IPS-18a (cell line): ENCODE results near the gene DIAPH2.

Experiments
- H3K27ac ChIP-seq: one replicate; pipeline ENCODE4 v1.5.1; 2013; ENCODE audit warnings: low read length
- H3K27me3 ChIP-seq: one replicate; pipeline ENCODE4 v1.6.1; 2013; ENCODE audit warnings: mild to moderate bottlenecking, low read length; ENCODE audit not compliant: control insufficient read depth, insufficient read depth
- H3K36me3 ChIP-seq: one replicate; pipeline ENCODE4 v1.6.1; 2013; ENCODE audit warnings: low read depth, low read length; ENCODE audit not compliant: control insufficient read depth
- H3K4me1 ChIP-seq: one replicate; pipeline ENCODE4 v1.6.1; 2013; ENCODE audit warnings: low read depth, low read length; ENCODE audit not compliant: control insufficient read depth
- H3K4me3 ChIP-seq: one replicate; pipeline ENCODE4 v1.5.1; 2013; ENCODE audit warnings: low read length
- H3K9ac ChIP-seq: one replicate; pipeline ENCODE4 v1.6.1; 2013; ENCODE audit warnings: mild to moderate bottlenecking, low read length, moderate library complexity
- H3K9me3 ChIP-seq: one replicate; pipeline ENCODE4 v1.6.1; 2013; ENCODE audit warnings: low read depth, low read length; ENCODE audit not compliant: control insufficient read depth

Gene DIAPH2

DNA sequence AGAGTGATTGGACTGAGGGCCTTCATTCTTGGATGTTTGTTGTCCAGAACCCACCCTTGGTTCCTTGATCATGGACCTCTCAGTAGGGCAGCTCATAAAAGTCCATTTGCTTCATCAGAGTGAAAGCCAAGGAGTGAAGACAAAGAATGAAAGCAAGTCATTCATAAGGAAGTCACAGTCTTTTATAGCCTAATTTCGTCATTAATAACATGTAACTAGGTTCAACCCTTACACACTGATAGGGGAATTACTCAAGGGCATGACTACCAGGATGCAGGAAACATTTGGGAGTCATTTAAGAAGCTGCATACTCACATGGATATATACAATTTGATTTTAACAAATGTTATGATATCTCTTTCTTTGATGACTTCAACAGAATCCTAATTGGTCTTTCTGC is 294.3 kb downstream of the DIAPH2 start:
- no peak overlapping the region for H3K4me3 ChIP-seq
- no peak overlapping the region for H3K9ac ChIP-seq
- no peaks in the 10 kb centered on the region for H3K36me3 ChIP-seq
- H3K9me3 ChIP-seq = no peaks in the 10 kb centered on the region
- H3K27ac ChIP-seq = no peak overlapping the region
- H3K4me1 ChIP-seq = peaks cover 12% of the 10 kb centered on the region
- H3K27me3 ChIP-seq = no peaks in the 10 kb centered on the region

DNA sequence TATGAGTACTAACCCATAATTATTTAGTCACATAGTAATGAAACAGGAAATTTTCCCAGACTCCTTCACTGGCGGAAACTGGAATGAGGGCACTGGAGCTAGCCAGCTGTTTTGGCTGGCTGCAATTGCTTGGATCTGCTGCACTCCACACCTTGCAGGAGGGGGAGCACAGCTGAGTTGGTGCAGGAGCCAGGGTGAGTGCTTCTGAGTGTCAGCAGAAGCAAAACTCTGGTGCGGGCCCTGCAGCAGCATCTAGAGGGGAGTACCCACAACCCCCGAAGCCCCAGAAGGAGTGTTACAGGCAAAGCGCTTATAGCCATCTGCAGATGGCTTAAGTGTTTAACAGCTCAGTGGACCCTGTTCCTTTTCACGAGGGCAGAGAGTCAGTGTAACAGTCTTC is 295.1 kb downstream of the DIAPH2 start:
- Histone ChIP-seq H3K27ac (no peak overlapping the region), H3K9ac (no peak overlapping the region), H3K4me1 (peaks cover 12% of the 10 kb centered on the region), H3K27me3 (no peaks in the 10 kb centered on the region), H3K36me3 (no peaks in the 10 kb centered on the region), H3K9me3 (no peaks in the 10 kb centered on the region), H3K4me3 (no peak overlapping the region)

DNA sequence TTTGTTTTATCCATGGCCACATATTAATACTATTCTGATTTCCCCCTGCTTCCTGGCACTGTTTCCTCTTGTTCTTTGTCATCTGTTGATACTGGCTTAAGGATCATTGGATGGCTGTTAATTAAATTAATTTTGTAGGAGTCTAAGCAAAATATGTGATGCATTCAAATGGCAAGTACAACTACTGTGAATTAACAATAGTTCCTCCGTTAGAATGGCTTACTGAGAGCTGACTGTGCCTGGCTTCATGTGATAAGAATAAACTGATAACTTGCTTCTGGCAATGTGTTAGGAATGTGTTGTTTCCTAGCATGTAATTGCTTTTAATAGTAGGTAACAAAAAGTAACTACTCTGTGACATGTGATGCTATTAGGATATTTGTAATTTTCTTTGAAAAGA is 297.5 kb downstream of the DIAPH2 start:
- Histone ChIP-seq H3K36me3 (no peaks in the 10 kb centered on the region), H3K9me3 (no peaks in the 10 kb centered on the region), H3K9ac (no peak overlapping the region), H3K27ac (no peak overlapping the region), H3K4me1 (peaks cover 12% of the 10 kb centered on the region), H3K27me3 (no peaks in the 10 kb centered on the region), H3K4me3 (no peak overlapping the region)

DNA sequence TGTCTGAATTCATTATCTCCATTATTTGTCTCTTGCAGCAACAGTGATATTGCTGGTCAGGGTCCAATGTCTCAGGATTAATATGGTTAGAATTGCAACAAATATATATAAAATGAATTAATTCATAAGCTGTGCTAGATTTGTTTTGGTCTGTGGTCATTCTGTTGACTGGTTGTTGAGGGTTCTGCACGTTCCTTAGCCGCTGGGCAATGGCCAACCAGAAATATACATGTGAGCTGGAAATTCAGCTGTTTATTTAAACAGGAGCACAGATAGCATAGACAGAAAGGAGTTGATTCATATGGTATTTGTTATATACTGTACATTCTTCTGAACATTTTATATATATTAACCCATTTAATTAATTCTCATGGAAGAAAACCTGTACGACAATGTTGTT is 299.9 kb downstream of the DIAPH2 start:
- Histone ChIP-seq H3K36me3 (no peaks in the 10 kb centered on the region), H3K4me1 (peaks cover 12% of the 10 kb centered on the region), H3K27me3 (no peaks in the 10 kb centered on the region), H3K27ac (no peak overlapping the region), H3K9ac (no peak overlapping the region), H3K4me3 (no peak overlapping the region), H3K9me3 (no peaks in the 10 kb centered on the region)

DNA sequence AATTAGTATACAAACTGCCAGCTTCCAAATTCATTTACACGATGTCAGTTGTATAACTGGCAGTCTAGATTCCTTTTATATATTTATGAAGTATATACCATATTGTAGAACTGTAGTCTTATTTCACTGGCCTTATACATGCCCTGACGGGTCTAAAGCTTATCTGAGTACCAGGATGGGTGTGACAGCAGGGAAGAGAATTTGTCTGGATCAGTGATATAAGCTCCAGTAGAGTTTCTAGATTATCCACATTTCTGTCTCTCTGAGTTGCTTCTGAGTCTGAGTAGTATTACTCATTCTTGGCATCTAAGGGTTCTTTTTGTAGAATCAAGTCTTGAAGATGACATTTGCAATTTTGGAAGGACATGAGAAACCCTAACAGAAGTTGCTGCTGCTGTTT is 300.4 kb downstream of the DIAPH2 start:
- Histone ChIP-seq H3K9me3 (no peaks in the 10 kb centered on the region), H3K36me3 (no peaks in the 10 kb centered on the region), H3K27me3 (no peaks in the 10 kb centered on the region), H3K9ac (no peak overlapping the region), H3K4me3 (no peak overlapping the region), H3K27ac (no peak overlapping the region), H3K4me1 (peaks cover 13% of the 10 kb centered on the region)

DNA sequence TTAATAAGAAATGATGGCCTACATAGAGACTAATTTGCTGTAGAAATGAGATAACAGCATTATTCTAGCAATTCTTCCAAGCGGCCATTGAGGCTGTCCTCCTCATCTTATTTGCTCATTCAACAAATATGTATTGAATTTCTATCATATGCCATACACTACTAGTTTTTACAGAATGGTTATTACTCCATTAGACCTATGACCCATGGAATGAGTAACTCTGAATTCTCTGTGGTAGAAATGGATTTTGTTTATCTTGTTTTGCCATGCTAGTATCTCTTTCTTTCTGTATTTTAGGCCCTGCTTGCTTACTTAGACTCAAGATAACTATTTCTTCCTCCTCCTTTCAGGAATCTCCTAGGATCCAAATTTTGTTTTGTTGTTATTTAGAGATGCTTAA is 302.6 kb downstream of the DIAPH2 start:
- no peaks in the 10 kb centered on the region for H3K27me3 ChIP-seq
- no peak overlapping the region for H3K27ac ChIP-seq
- no peaks in the 10 kb centered on the region for H3K9me3 ChIP-seq
- no peak overlapping the region for H3K4me3 ChIP-seq
- no peaks in the 10 kb centered on the region for H3K36me3 ChIP-seq
- H3K4me1 ChIP-seq = peaks cover 17% of the 10 kb centered on the region
- no peak overlapping the region for H3K9ac ChIP-seq

DNA sequence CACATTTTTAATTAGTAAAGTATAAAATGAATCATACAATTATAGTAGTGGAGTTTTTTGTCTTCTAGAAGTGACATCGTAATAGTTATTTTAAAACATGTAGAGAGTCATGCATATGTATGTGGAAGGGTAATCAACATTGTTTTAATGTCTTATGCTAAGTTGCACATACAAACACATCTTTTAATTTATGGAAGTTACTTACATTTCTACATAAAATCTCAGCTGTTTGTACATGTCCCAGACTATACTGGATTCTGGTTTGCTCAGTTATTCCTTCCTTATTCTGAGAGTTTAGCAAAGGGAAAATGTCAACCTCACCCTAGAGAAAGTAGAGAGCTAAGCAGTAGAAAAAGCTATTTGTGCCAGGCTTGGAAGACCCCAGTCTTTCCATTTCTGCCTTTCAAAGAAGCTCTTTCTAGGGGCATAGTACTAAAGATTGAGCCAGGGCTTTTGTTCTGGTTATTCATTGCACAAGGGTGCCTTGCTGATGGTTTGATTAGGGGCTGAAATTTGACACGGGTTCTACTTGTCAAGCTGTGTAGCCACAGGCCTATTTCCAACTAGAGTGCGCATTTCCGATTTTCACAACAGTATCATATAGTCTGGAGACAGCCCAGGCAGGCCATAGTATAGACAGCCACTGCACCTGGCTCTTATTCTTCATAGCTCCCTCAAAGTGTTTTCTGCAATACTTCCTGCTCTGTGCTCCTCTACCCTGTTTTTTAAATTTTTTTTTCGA is 305.4 kb downstream of the DIAPH2 start:
- no peaks in the 10 kb centered on the region for H3K27me3 ChIP-seq
- H3K4me1 ChIP-seq = peaks cover 19% of the 10 kb centered on the region
- no peak overlapping the region for H3K27ac ChIP-seq
- no peaks in the 10 kb centered on the region for H3K9me3 ChIP-seq
- no peaks in the 10 kb centered on the region for H3K36me3 ChIP-seq
- no peak overlapping the region for H3K9ac ChIP-seq
- no peak overlapping the region for H3K4me3 ChIP-seq

DNA sequence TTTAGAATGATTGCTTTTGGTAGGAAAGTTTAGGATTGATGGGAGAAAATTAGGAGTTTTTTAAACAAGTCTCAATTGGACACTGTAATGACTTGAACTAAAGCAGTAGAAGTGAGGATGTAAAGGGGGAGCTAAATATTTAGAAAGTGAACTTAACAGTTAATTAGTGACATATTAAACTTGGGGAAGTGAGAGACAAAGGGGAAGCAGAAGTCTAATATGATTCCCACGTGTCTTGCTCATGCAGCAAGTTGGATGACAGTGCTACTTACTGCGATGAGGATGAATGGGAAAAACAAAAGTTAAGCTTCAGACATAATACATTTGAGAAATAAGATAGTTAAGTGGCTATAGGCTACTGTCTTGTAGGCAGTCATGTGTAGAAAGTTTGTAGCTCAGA is 309.5 kb downstream of the DIAPH2 start:
- H3K27me3 ChIP-seq = no peaks in the 10 kb centered on the region
- H3K4me3 ChIP-seq = no peak overlapping the region
- peaks cover 19% of the 10 kb centered on the region for H3K4me1 ChIP-seq
- no peak overlapping the region for H3K27ac ChIP-seq
- H3K9ac ChIP-seq = no peak overlapping the region
- no peaks in the 10 kb centered on the region for H3K36me3 ChIP-seq
- H3K9me3 ChIP-seq = no peaks in the 10 kb centered on the region

DNA sequence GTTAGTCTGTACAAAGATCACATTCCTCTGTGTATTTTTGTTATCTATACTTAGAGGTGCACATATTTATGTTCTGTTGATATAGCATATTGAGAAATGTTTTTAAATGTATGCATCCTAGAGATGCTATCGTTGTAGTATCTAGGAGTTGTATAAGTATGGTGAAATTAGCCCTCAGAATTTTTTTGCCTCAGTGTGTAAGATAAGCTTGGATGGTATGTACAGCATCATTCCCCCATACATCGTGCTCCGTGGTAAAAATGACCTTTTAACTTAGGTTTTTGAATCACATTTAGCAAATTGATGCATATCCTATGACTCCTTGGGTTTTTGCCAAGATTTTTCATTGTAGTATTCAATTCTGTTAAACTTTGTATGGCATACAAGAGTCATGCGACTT is 312.6 kb downstream of the DIAPH2 start:
- Histone ChIP-seq H3K36me3 (no peaks in the 10 kb centered on the region), H3K27me3 (no peaks in the 10 kb centered on the region), H3K27ac (no peak overlapping the region), H3K9me3 (no peaks in the 10 kb centered on the region), H3K9ac (no peak overlapping the region), H3K4me3 (no peak overlapping the region), H3K4me1 (peaks cover 4% of the 10 kb centered on the region)

DNA sequence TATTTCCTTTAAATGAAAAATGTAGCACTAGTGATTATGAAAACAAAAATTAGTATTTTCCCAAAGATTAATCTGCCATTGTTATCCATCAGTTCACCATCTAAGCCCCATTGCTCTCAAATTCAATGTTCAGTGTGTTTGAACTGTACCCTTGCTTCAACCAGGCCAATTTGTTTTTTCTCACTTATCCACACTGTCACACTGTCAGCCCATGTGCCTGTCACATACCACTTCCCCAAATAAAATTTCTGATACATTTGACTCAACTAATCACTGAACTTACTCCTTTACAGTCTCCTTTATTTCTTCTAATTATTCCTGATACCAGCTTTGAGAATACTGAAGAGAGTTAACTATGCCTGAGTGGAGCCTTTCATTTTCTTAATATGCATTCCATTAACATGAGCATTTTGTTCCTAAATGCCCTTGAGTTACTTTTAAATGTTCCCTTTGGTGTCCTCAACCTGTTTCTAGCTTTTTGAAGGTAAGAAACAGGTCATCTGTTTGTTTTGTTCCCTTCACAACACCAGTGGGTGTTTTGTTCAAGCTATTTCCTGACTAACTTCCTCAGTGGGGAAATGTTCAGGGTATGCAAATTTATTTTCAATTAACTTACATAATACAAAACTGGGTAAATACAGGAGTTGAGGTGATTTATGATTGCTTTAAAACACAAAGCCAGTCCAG is 316.2 kb downstream of the DIAPH2 start:
- Histone ChIP-seq H3K4me1 (no peaks in the 10 kb centered on the region), H3K27ac (no peak overlapping the region), H3K9ac (no peak overlapping the region), H3K4me3 (no peak overlapping the region), H3K9me3 (no peaks in the 10 kb centered on the region), H3K27me3 (no peaks in the 10 kb centered on the region), H3K36me3 (no peaks in the 10 kb centered on the region)

DNA sequence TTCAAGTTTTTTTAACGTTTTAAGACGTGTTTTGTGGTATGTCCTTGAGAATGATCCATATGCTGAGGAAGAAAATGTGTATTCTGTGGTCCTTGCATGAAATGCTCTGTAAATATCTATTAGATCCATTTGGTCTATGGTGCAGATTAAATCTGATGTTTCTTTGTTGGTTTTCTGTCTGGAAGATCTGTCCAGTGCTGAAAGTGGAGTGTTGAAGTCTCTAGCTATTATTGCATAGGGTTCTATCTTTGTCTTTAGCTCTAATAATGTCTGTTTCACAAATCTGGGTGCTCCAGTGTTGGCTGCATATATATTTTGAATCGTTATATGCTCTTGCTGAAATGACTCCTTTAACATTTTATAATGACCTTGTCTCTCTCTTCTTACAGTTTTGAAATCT is 321.5 kb downstream of the DIAPH2 start:
- H3K4me3 ChIP-seq = no peak overlapping the region
- no peaks in the 10 kb centered on the region for H3K9me3 ChIP-seq
- no peaks in the 10 kb centered on the region for H3K36me3 ChIP-seq
- H3K27me3 ChIP-seq = no peaks in the 10 kb centered on the region
- H3K4me1 ChIP-seq = no peaks in the 10 kb centered on the region
- no peak overlapping the region for H3K9ac ChIP-seq
- no peak overlapping the region for H3K27ac ChIP-seq

DNA sequence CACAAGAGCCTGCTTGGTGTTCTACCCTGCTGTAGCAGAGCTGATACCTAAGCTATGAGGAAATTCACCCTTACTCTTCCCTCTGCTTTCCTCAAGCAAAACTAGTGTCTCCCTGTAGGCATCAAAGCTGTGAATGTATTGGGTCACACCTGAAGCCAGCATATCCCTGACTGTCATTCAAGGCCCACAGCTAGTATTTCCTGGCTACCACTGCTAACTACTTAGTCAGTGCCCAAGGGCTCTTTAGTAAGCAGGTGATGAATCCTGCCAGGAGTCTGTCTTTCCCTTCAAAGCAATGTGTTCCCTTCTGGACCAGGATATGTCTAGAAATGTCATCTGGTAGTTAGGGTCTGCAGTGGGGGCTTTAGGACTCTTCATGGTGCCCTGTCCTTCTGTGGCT is 324.7 kb downstream of the DIAPH2 start:
- H3K36me3 ChIP-seq = no peaks in the 10 kb centered on the region
- H3K4me3 ChIP-seq = no peak overlapping the region
- no peaks in the 10 kb centered on the region for H3K4me1 ChIP-seq
- no peaks in the 10 kb centered on the region for H3K9me3 ChIP-seq
- H3K27me3 ChIP-seq = no peaks in the 10 kb centered on the region
- no peak overlapping the region for H3K27ac ChIP-seq
- no peak overlapping the region for H3K9ac ChIP-seq
